Measurements from ENCODE around the gene MTX3.

The MTX3 gene

GRCh38 chr5:79990598-79991507 lies at the start of gene MTX3:
MTX3 (minus strand) TSS chr5:79991262; CDS start chr5:79991238, 24 bp downstream.
- peak; percentile 88 for DNase-seq

- no peak for DNase-seq
These were observed 48.6 kb upstream of the MTX3 start for GRCh38 chr5:80039650-80040049.

GRCh38 chr5:80037366-80037765 lies 46.3 kb upstream of the MTX3 start:
- no peak for DNase-seq

GRCh38 chr5:80036615-80037014 lies 45.6 kb upstream of the MTX3 start:
- DNase-seq = no peak

- DNase-seq = no peak
These were observed 44.8 kb upstream of the MTX3 start for GRCh38 chr5:80035839-80036238.

- no peak for DNase-seq
These were observed 44.1 kb upstream of the MTX3 start, which contains the start of gene THBS4 for GRCh38 chr5:80034962-80035821. THBS4 (plus strand) TSS chr5:80035348; CDS start chr5:80035538, 190 bp downstream.

- no peak for DNase-seq
These were observed 43.5 kb upstream of the MTX3 start for GRCh38 chr5:80034559-80034958.

GRCh38 chr5:80033513-80033912 lies 42.5 kb upstream of the MTX3 start:
- DNase-seq = no peak

GRCh38 chr5:80031109-80031508 lies 40.0 kb upstream of the MTX3 start:
- no peak for DNase-seq

- no peak for DNase-seq
These were observed 35.8 kb upstream of the MTX3 start for GRCh38 chr5:80026841-80027240.

- no peak for DNase-seq
These were observed 34.0 kb upstream of the MTX3 start for GRCh38 chr5:80025069-80025468.

GRCh38 chr5:80010754-80011392 lies 19.8 kb upstream of the MTX3 start:
- DNase-seq = no peak

- DNase-seq = no peak
These were observed 18.1 kb upstream of the MTX3 start for GRCh38 chr5:80008995-80009765.

GRCh38 chr5:80002677-80003076 lies 11.6 kb upstream of the MTX3 start:
- no peak for DNase-seq

GRCh38 chr5:79999722-80000121 lies 8.7 kb upstream of the MTX3 start:
- DNase-seq = no peak

- no peak for DNase-seq
These were observed 2.0 kb upstream of the MTX3 start for GRCh38 chr5:79992891-79993657.

GRCh38 chr5:79990205-79990597 lies 861 bp downstream of the MTX3 start:
- DNase-seq = no peak

GRCh38 chr5:79986260-79986659 lies 4.8 kb downstream of the MTX3 start:
- DNase-seq = no peak

GRCh38 chr5:79985288-79985687 lies 5.8 kb downstream of the MTX3 start:
- no peak for DNase-seq

GRCh38 chr5:79984363-79984762 lies 6.7 kb downstream of the MTX3 start:
- DNase-seq = no peak

GRCh38 chr5:79983618-79984017 lies 7.4 kb downstream of the MTX3 start:
- no peak for DNase-seq

- DNase-seq = no peak
These were observed 8.9 kb downstream of the MTX3 start for GRCh38 chr5:79982136-79982535.
